Naive B cell (primary cell): Measurements from ENCODE around the gene NR1H4. TPM values are rescaled to one million over a fixed set of nuclear protein-coding genes. Genes with fewer than 3 reads are reported as not detected.
"Not testable (repeated sequence)": the region's sequence is repeated elsewhere in the genome, so short reads cannot be mapped to it uniquely, and the experiment has no call there.

Experiments
- ATAC-seq, 2 donors: fragments of 150-1000 bp; cut with Tn5 transposase; 2 replicates each; pipeline ENCODE4 v1.10.0; 2021; ENCODE audit warnings: low read depth in 2 of 2, mild to moderate bottlenecking in 2 of 2, moderate library complexity in 2 of 2
- DNase-seq: peaks from one replicate; pipeline ENCODE4 v3.0.0; 2022
- H3K27ac Mint-ChIP-seq, 6 donors: one replicate each; pipeline ENCODE4 v1.8.0; 2020 to 2022; ENCODE audit warnings: mild to moderate bottlenecking in 6 of 6, mixed read lengths in 6 of 6, moderate library complexity in 5 of 6, inconsistent platforms in 2 of 6
- H3K27me3 Mint-ChIP-seq, 3 donors: one replicate each; pipeline ENCODE4 v1.8.0; 2021 to 2022; ENCODE audit warnings: mixed read lengths in 3 of 3, mild to moderate bottlenecking in 1 of 3
- H3K36me3 Mint-ChIP-seq, 2 donors: one replicate each; pipeline ENCODE4 v1.8.0; 2020 to 2022; ENCODE audit warnings: mixed read lengths in 2 of 2, inconsistent platforms in 1 of 2, mild to moderate bottlenecking in 1 of 2
- H3K4me1 Mint-ChIP-seq, 3 donors: one replicate each; pipeline ENCODE4 v1.8.0; 2020 to 2022; ENCODE audit warnings: mixed read lengths in 3 of 3, inconsistent platforms in 1 of 3, mild to moderate bottlenecking in 1 of 3, moderate library complexity in 1 of 3
- H3K4me3 Mint-ChIP-seq, 8 donors: one replicate each; pipeline ENCODE4 v1.8.0; 2020 to 2022; ENCODE audit warnings: mild to moderate bottlenecking in 8 of 8, mixed read lengths in 8 of 8, moderate library complexity in 8 of 8, inconsistent platforms in 2 of 8
- H3K9me3 Mint-ChIP-seq, 7 donors: one replicate each; pipeline ENCODE4 v1.8.0; 2020 to 2022; ENCODE audit warnings: mixed read lengths in 7 of 7, mild to moderate bottlenecking in 5 of 7, inconsistent platforms in 2 of 7, moderate library complexity in 1 of 7
- polyA plus RNA-seq, 6 donors: library from polyadenylated mRNA; unstranded; fragments of 300-500 nt; fragmentation: Illumina TruSeq; gene quantifications; one replicate each; pipeline ENCODE4 v1.2.3, GENCODE V29; 2021; ENCODE audit warnings: low read depth in 6 of 6

NR1H4 gene
- polyA plus RNA-seq, 6 donors from 2014 or later, result not detected

DNA sequence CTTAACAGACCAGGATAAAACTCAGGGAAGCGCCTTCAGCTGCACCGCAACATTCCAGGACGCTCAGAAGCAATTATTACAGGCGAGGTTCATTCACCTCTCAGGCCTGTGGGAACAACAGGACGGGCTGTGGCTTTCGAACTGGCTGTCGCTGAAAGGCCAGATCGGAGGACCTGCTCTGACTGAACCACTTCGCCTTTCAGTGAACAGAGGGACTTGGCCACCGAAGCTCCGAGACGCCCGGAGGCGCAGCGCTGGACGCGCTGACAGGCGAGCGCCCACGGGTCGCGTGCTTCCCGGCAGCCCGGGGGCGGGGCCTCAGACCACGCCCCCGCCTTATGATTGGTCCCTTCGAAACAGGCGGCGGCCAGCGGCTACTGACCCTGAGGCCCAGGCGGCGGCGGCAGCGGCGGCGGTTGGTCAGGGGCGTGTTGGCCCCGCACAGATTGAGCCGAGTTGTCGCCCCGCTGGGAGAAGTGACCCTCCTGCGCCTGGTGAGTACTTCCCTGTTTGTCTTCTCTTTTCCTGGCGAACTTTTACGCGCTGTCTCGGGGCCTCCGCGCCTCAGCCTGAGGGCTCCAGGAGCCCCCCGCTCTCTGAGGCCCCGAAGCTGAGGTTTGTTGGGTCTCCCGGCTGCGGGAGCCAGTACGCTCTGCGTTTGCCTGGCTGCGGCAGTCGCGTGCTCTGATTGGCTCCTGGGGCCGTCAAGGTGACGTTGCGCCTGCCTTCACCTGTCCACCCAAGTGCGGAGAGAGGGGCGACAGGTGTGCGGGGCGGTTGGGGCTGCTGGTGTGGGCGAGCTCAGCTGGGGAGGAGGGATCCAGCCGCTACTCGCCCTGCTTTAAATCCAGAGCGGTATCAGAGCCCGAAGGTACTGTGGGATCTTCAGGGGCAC lies 99.9 kb downstream of the NR1H4 start, which contains the start of gene GAS2L3:
GAS2L3 (plus strand) TSS at position 393 of the 895 bp plus-strand sequence. CDS start 21,221 bp downstream, outside the sequence.
- H3K27ac Mint-ChIP-seq, result peak within 1 kb of the TSS; percentile 48 to 96 (median 80)
- H3K9me3 Mint-ChIP-seq, result no peaks in the 10 kb centered on the region
- H3K4me1 Mint-ChIP-seq, result peaks cover 7 to 17% (median 10%) of the 10 kb centered on the region in 3 donors
- DNase-seq (peak; percentile 56), ATAC-seq (peak; percentile 75 to 81)
- peaks cover 4 to 23% (median 13%) of the 10 kb centered on the region in 3 donors for H3K27me3 Mint-ChIP-seq
- H3K4me3 Mint-ChIP-seq, result peak within 1 kb of the TSS; percentile 91 to 97 (median 94)
- H3K36me3 Mint-ChIP-seq, result no peaks in the 10 kb centered on the region

DNA sequence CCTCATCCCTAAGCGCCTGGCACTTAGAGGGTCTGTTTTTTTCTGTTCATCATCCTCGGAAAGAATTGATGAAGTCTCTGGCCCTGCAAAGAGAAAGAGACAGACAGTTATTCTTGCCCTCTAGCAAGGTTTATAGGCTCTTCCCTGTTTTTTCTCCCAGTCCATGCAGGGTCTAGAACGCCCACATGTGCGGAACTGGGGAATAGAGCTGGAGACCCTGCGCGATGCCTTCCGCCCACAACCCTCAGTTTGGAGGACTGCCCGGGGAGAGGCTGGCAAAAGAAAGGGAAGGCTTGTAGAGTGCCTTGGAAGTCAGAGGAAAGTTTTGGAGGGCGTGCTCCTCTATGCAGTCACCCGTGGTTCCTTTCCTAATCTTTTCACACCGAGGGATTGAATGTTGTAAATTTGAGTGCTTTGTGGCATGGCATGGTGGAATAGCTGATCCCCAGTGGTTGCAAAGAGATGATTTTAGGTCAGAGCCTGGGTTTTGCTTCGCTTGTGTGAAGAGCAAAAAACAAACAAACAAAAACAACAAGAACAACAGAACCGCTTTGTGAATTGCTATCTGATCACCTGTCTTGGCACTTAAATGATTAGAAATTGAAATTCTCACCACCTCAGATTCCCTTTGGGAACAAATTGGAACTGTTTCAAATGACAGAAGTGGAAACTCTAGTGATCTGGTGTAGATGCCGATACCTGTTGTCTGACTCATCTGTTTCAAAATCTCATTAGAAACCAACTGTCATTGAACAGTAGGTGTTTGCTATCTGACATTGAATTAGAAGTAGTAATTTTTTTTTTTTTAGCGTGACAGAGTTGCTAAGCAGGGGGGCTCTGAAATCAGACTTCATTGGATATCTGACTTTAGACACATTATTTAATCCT lies 100.8 kb downstream of the NR1H4 start:
- H3K27ac Mint-ChIP-seq, result peak overlapping the region in 1 of 6 donors; percentile 96
- DNase-seq (no peak), ATAC-seq (no peak)
- peak overlapping the region; percentile 91 to 97 (median 94) for H3K4me3 Mint-ChIP-seq
- peaks cover 7 to 17% (median 10%) of the 10 kb centered on the region in 3 donors for H3K4me1 Mint-ChIP-seq
- H3K27me3 Mint-ChIP-seq, result peaks cover 0 to 18% (median 7%) of the 10 kb centered on the region in 3 donors
- H3K9me3 Mint-ChIP-seq, result no peaks in the 10 kb centered on the region
- no peaks in the 10 kb centered on the region for H3K36me3 Mint-ChIP-seq

DNA sequence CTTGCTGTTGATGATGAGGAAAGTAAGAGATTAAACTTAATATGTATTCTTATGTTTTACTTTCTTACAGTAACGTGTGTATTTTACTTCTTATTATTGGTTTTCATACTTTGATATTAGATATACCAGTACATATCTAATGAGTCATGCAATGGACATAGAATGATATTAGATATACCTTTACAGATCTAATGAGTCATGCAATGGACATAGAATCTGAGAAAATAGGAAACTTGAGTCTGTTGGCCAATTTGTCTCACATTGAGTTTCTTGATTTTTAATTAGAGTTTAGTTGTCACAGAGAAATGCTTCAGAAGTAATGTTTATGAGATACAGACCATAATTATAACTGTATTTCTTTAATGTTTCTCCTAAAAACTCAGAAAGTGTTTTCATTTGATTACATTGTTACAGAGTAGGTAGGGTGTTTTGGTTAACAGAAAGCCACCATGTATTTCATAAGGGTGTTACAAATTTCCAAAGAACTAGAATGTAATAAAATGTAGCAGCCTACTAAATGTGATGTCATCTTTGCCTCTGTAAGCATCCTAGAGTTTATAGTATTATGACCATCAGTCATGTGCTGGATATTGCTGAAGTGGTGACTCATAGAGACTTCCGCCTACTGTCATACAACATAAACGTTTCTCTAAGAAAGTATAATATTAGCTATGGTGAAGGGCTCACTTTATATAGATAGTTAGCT lies 102.8 kb downstream of the NR1H4 start:
- ATAC-seq (no peak), DNase-seq (no peak)
- Mint-ChIP-seq H3K36me3 (no peaks in the 10 kb centered on the region), H3K4me1 (peaks cover 7 to 17% (median 10%) of the 10 kb centered on the region in 3 donors), H3K9me3 (no peaks in the 10 kb centered on the region), H3K4me3 (no peak overlapping the region), H3K27ac (no peak overlapping the region), H3K27me3 (peaks cover 0 to 18% (median 7%) of the 10 kb centered on the region in 3 donors)

DNA sequence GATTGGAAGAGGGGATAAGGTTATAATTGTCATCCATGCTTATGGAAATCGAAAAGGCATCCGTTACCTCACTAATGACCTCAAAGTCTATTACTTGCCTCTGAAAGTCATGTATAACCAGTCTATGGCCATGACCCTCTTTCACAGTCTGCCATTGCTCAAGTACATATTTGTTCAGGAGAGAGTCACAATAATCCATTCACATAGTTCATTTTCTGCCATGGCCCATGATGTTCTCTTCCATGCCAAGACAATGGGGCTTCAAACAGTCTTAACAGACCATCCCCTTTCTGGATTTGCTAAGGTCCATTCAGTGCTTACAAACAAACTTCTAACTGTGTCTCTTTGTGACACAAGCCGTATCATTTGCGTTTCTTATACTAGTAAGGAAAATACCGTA lies 105.3 kb downstream of the NR1H4 start:
- DNase-seq (no peak), ATAC-seq (no peak)
- Mint-ChIP-seq H3K27ac (no peak overlapping the region), H3K9me3 (peaks cover 3 to 8% (median 4%) of the 10 kb centered on the region in 7 donors), H3K4me1 (peaks cover 4 to 9% (median 6%) of the 10 kb centered on the region in 3 donors), H3K36me3 (no peaks in the 10 kb centered on the region), H3K4me3 (no peak overlapping the region), H3K27me3 (peaks cover 0 to 6% (median 0%) of the 10 kb centered on the region in 3 donors)

DNA sequence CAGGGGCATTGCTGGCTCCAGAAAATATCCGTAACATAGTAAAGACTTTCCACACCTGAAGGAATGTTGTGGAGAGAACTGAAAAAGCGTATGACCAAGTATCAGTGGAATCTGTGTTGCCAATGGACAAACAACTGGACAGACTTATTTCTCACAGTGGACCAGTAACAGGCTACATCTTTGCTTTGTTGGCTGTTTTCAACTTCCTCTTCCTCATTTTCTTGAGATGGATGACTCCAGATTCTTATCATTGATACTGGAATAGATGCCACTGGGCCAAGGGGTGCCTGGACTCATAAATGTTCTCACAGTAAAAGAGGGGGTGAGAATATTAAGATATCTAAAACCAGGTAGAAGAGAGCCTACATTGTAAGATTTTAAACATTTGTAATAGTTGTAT lies 106.2 kb downstream of the NR1H4 start:
- no peak for DNase-seq
- H3K27ac Mint-ChIP-seq, result no peak overlapping the region
- no peaks in the 10 kb centered on the region for H3K36me3 Mint-ChIP-seq
- peaks cover 0 to under 1% (median 0%) of the 10 kb centered on the region in 3 donors for H3K4me1 Mint-ChIP-seq
- no peak overlapping the region for H3K4me3 Mint-ChIP-seq
- H3K27me3 Mint-ChIP-seq, result no peaks in the 10 kb centered on the region
- H3K9me3 Mint-ChIP-seq, result peaks cover 3 to 8% (median 4%) of the 10 kb centered on the region in 7 donors
- no peak for ATAC-seq

DNA sequence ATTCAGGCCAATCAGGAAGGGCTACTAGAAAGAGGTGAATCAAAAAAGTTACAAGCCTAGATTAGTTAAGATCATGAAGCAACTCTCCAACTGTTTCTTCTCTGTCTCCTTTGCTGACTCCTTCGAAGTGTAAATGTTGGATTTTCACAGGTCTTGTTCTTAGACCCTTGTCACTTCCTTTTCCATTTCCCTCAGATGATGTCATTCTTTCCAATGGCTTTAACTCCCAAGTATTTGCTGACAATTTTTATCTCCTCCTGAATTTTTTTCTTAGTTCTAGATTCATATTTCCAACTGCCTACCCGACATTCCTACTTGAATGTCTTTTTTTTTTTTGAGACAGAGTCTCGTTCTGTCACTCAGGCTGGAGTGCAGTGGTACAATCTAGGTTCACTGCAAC lies 110.6 kb downstream of the NR1H4 start:
- Mint-ChIP-seq H3K4me1 (no peaks in the 10 kb centered on the region), H3K36me3 (peaks cover 0 to 19% of the 10 kb centered on the region in 2 donors), H3K27ac (peak overlapping the region in 1 of 6 donors; percentile 9), H3K27me3 (peaks cover 0 to 10% (median 0%) of the 10 kb centered on the region in 3 donors), H3K4me3 (no peak overlapping the region), H3K9me3 (peaks cover 11 to 34% (median 26%) of the 10 kb centered on the region in 7 donors)
- ATAC-seq (no peak), DNase-seq (no peak)

DNA sequence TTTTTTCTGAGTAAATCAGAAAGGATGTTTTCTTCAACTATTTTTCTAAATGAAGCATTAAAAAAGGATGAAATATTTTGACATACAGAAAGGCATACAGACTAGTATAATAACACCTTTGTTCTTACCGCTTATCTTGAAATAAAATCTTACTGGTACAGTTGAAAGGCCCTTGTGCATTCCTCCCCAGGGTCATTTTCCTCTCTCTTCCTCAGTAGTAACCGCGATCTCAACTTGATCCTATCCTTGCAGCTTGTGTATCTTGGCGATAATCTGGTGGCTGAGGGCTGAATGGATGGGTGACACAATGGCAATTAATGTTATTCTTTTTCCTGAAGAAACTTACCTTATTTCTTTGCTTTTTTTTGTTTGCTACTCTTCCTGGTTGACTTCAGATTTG lies 118.3 kb downstream of the NR1H4 start:
- Mint-ChIP-seq H3K9me3 (peaks cover under 1 to 26% (median 15%) of the 10 kb centered on the region in 7 donors), H3K4me3 (no peak overlapping the region), H3K4me1 (no peaks in the 10 kb centered on the region), H3K27me3 (no peaks in the 10 kb centered on the region), H3K36me3 (peaks cover 0 to 8% of the 10 kb centered on the region in 2 donors), H3K27ac (no peak overlapping the region)
- ATAC-seq (no peak), DNase-seq (no peak)

DNA sequence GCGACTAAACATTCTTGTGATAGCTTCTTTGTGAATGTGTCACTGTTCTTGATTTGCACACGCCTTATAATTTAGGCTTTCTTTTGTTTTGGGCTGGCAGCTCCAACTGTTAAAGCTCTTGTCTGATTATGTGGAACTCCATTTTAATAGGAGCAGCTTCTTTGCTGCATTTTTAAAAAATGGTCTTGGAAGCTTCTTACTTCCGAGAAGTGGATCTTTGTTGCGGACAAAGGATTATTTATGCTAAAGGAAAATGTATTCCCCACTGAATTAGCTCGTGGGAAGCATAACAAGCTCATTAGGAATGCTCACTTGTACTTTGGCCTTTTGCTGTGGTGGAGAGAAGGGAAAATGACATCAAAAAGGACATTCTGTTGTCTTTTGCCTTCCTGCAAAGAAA lies 119.8 kb downstream of the NR1H4 start:
- no peaks in the 10 kb centered on the region for H3K4me1 Mint-ChIP-seq
- H3K4me3 Mint-ChIP-seq, result no peak overlapping the region
- no peaks in the 10 kb centered on the region for H3K27me3 Mint-ChIP-seq
- H3K9me3 Mint-ChIP-seq, result peaks cover 0 to 16% (median 7%) of the 10 kb centered on the region in 7 donors
- no peak overlapping the region for H3K27ac Mint-ChIP-seq
- ATAC-seq (no peak), DNase-seq (no peak)
- H3K36me3 Mint-ChIP-seq, result peaks cover 0 to 1% of the 10 kb centered on the region in 2 donors

DNA sequence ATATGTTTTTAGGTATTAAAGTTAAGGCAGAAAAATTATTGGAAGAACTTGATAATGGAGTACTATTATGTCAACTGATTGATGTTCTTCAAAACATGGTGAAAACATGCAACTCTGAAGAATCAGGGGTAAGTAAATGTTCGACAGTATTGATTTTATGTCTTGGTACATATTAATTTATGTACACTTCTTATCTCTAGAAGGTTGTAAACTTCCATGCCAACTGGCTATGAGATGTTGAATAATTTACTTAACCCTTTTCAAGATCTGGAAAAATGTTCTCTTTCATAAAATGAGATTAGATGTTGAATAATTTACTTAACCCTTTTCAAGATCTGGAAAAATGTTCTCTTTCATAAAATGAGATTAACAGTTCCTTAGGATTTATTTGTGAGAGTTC lies 128.0 kb downstream of the NR1H4 start:
- ATAC-seq (no peak), DNase-seq (no peak)
- Mint-ChIP-seq H3K27ac (no peak overlapping the region), H3K27me3 (no peaks in the 10 kb centered on the region), H3K9me3 (peaks cover 0 to 6% (median 0%) of the 10 kb centered on the region in 7 donors), H3K4me3 (no peak overlapping the region), H3K4me1 (no peaks in the 10 kb centered on the region), H3K36me3 (no peaks in the 10 kb centered on the region)

DNA sequence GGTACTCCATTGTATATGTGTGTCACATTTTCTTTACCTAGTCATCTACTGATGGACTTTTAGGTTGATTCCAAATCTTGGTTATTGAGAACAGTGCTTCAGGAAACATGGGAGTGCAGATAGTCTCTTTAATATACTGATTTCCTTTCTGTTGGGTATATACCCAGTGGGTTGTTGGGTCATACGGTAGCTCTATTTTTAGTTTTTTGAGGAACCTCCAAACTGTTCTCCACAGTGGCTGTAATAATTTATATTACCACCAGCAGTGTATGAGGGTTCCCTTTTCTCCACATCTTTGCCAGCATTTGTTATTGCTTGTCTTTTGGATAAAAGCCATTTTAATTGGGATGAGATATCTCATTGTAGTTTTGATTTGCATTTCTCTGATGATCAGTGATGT lies 129.3 kb downstream of the NR1H4 start:
- peaks cover 0 to 15% (median 7%) of the 10 kb centered on the region in 7 donors for H3K9me3 Mint-ChIP-seq
- H3K4me3 Mint-ChIP-seq, H3K27ac Mint-ChIP-seq, DNase-seq, H3K27me3 Mint-ChIP-seq, ATAC-seq, H3K36me3 Mint-ChIP-seq, H3K4me1 Mint-ChIP-seq: not testable (repeated sequence)

DNA sequence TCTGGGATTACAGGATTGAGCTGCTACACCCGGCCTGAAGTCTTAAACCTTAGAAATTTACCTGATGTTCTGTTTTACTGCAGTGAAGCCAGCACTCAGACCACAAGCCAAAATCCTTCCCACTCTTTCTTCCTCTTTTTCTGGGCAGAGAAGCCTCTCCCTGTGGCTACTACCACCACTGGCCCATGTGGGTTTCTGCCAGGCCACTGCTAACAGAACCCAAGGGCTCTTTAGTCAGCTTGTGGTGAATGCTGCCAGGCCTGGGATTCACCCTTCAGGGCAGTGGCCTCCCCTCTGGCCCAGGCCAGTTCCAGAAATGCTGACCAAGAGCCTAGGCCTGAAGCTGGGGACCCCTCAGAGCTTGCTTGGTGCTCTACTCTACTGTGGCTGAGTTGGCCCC lies 135.1 kb downstream of the NR1H4 start:
- peaks cover 1 to 15% (median 7%) of the 10 kb centered on the region in 7 donors for H3K9me3 Mint-ChIP-seq
- no peak for DNase-seq
- H3K36me3 Mint-ChIP-seq, result peaks cover 0 to 9% of the 10 kb centered on the region in 2 donors
- peaks cover 0 to 10% (median 8%) of the 10 kb centered on the region in 3 donors for H3K4me1 Mint-ChIP-seq
- ATAC-seq, result no peak
- no peak overlapping the region for H3K27ac Mint-ChIP-seq
- H3K4me3 Mint-ChIP-seq, result no peak overlapping the region
- no peaks in the 10 kb centered on the region for H3K27me3 Mint-ChIP-seq

DNA sequence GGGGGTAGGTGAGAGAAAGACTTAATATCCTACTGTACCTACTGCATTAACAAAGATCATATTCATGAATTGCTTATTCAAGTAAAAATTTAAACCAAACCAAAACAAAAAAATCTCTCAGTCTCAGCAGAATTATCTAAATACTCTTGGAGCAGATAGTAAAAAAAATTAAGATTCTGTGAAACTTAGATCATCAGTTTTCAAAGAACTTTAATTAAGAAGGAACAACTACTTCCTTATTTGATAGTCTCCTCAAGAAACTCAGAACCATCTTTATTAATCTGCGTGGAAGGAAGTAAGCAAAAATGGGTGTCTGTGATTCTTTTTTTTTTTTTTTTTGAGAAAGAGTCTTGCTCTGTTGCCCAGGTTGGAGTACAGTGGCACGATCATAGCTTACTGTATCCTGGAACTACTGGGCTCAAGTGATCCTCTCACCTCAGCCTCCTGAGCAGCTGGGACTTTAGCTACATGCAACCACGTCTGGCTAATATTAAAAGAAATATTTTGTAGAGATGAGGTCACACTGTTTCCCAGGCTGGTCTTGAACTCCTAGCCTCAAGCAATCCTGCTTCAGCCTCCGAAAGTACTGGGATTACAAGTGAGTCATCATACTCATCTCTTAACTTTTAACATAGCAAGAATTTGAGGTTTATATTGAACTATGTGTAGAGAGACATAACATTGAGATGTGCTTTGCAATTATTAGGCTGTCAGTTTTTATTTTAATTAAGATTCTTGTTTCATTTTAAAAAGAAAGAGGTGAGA lies 137.2 kb downstream of the NR1H4 start:
- peak overlapping the region in 1 of 6 donors; percentile 15 for H3K27ac Mint-ChIP-seq
- peaks cover 1 to 15% (median 7%) of the 10 kb centered on the region in 7 donors for H3K9me3 Mint-ChIP-seq
- no peak overlapping the region for H3K4me3 Mint-ChIP-seq
- no peak for ATAC-seq
- H3K27me3 Mint-ChIP-seq, result no peaks in the 10 kb centered on the region
- peaks cover 0 to 9% of the 10 kb centered on the region in 2 donors for H3K36me3 Mint-ChIP-seq
- no peak for DNase-seq
- peaks cover 0 to 10% (median 8%) of the 10 kb centered on the region in 3 donors for H3K4me1 Mint-ChIP-seq
